Activated naive CD8-positive, alpha-beta T cell treated with anti-CD3 and anti-CD28 coated beads, Interleukin-2, amount 50 U/mL, for 16 hours (primary cell): ENCODE measurements around the gene CHTF18.

ENCODE experiments used
- DNase-seq: peaks from one replicate; pipeline ENCODE4 v3.0.0-alpha.2; 2020; ENCODE audit warnings: low read depth, low spot score

The CHTF18 gene

DNA sequence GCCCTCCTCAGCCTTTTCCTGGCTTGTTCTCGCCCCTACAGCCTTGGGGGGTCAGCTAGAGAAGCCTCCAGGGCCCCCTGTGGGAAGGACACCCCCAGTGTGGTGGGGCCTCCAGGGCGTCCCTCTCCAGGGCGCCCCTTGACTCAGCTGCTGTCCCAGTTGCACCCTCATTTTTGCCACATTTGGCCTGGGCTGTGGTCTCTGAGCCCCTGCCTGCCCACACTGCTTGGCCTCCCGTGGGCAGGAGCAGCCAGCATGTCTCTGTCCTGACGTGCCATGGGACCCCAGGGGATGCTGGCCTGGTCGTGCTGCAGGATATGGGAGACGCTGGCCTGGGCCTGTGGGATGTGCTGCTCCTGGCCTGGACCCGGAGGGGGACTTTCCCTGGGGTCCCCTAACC lies 5.0 kb downstream of the CHTF18 start:
- no peak for DNase-seq

DNA sequence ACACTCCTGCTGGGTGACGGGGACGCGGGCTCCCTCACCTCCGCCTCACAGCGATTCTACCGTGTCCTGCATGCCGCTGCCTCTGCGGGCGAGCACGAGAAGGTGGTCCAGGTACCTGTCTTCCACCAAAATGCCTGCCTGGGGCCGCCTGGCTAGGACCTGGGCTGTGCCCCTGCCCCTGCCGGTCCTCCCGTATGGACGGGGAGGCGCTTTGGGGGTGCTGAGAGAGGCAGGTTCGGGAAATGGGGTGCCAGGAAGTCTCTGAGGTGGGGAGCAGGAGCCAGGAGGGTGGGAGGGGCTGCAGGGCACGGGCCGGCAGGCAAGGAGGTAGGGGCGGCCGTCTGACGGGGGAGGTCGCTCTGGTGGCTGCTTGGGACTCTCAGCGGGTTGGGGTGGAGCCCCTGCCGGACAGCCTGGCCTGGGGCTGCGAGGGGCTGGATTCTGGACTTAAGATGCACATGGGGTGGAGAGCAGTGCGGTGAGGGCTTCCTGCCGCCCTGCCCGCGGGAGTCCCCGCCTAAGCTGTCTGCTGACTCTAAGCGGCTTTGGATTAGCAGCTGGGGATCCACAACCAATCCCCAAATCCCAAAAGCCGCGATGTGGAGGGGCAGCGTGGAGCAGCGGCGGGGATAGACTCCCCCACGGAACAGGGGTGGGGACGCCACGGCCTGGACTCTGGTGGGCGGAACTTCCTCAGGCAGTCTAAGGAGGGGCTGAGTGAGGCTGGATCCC lies 5.8 kb downstream of the CHTF18 start:
- no peak for DNase-seq

DNA sequence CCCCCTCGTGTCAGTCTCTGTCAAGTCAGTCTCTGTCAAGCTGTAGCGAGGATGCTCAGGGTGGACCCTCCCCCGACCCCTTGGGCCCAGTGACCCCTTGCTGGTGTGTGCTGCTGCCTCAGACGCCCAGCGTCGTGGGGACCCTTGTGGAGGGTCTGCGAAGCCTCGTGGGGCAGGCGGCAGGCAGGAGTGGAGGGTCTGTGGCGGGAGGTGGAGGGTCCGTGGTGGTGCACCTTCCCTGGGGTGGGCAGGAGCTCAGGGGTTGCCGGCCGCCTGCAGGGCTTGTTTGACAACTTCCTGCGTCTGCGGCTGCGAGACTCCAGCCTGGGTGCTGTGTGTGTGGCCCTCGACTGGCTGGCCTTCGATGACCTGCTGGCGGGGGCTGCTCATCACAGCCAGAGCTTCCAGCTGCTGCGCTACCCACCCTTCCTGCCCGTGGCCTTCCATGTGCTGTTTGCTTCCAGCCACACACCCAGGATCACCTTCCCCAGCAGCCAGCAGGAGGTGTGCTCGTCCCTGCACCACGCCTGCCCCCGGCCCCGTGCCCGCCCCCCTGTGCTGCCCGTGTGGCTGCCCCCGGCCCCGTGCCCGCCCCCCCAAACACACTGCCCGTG lies 6.5 kb downstream of the CHTF18 start:
- no peak for DNase-seq

DNA sequence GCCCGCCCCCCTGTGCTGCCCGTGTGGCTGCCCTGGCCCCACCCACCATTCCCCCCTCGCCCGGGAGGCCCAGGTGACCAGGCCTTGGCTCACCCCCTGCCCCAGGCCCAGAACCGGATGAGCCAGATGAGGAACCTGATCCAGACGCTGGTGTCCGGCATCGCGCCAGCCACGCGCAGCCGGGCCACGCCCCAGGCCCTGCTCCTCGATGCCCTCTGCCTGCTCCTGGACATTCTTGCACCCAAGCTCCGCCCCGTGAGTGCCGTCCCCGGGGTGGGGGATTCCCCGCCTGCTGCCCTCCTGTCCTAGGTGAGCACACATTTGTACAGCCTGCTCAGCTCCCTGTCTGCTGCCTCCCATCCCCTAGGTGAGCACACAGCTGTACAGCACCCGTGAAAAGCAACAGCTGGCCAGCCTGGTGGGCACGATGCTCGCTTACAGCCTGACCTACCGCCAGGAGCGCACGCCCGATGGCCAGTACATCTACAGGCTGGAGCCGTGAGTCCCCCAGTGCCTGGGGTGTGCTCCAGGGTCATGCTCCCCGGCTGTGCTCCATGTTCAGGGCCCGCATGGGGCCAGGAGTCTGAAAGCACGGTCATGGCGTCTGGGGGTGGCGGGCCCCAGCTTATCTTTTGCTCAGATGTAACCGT lies 7.3 kb downstream of the CHTF18 start:
- DNase-seq, result no peak

DNA sequence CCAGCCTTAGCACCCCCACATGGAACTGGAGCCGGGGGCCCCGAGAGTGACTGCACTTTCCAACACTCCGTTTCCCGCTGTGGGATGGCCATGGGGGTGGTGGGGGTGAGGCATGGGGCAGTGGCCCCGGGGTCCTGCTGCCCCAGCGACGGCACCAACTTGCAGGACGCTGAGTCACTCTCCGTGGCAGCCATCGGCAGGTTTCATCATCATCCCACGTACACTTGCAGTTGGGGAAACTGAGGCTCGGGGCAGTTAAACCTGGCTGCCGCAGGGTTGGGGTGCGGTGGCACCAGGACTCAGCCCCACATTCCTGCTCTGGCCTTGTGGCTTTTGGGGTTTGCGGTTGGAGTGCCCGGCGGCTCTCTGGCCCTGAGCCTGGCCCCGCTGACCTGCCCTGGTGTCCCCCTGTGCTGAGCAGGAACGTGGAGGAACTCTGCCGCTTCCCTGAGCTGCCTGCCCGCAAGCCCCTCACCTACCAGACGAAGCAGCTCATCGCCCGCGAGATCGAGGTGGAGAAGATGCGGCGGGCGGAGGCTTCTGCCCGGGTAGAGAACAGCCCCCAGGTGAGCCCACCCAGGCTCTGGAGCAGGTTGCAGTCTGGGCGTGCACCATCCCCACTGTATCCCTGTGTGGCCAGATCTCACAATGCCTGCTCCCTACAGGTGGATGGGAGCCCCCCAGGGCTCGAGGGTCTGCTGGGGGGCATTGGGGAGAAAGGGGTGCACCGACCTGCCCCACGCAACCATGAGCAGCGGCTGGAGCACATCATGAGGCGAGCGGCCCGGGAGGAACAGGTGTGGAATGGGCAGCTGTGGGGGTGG lies 8.1 kb downstream of the CHTF18 start:
- DNase-seq, result no peak

DNA sequence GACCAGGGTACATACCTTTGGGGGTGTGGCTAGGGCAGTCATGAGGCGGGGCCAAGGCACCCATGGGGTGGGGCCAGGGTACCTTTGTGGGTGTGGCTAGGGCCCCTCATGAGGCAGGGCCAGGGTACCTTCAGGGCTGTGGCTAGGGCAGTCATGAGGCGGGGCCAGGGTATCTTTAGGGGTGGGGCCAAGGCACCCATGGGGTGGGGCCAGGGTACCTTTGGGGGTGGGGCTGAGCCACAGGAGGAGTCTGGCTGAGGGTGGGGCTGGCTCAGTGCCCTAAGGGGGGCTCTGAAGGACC lies 8.7 kb downstream of the CHTF18 start:
- DNase-seq, result no peak

DNA sequence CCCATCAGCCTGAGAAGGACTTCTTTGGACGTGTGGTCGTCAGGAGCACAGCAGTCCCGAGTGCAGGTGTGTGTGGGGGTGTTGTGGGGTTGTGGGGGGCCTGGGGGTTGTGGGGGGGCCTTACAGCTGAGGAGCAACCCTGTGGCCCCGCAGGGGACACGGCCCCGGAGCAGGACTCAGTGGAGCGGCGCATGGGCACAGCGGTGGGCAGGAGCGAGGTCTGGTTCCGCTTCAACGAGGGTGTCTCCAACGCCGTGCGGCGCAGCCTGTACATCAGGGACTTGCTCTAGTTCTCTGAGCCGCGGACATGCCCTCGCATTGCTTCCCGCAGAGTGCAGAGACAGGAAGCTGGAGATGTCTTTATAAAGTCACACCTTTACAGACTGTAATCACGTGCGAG lies 9.3 kb downstream of the CHTF18 start:
- DNase-seq, result no peak

DNA sequence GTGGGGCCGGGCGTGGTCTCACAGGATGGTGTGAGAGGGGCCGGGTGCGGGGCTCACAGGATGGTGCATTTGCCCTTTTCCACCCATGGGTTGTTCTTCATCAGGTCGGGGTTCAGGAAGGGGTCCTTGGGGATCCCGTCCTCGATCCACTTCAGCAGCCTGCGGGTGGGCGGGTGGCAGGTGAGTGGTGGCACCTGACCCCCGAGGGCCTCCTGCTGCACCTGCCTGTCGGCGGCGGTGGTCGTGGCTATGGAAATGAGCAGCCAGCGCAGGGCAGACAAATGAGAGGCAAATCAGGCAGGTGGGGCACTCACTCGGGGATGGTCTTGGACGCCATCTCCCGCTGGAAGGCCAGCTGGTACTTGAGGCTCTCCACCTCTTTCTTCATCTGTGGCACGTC lies 10.2 kb downstream of the CHTF18 start:
- no peak for DNase-seq

DNA sequence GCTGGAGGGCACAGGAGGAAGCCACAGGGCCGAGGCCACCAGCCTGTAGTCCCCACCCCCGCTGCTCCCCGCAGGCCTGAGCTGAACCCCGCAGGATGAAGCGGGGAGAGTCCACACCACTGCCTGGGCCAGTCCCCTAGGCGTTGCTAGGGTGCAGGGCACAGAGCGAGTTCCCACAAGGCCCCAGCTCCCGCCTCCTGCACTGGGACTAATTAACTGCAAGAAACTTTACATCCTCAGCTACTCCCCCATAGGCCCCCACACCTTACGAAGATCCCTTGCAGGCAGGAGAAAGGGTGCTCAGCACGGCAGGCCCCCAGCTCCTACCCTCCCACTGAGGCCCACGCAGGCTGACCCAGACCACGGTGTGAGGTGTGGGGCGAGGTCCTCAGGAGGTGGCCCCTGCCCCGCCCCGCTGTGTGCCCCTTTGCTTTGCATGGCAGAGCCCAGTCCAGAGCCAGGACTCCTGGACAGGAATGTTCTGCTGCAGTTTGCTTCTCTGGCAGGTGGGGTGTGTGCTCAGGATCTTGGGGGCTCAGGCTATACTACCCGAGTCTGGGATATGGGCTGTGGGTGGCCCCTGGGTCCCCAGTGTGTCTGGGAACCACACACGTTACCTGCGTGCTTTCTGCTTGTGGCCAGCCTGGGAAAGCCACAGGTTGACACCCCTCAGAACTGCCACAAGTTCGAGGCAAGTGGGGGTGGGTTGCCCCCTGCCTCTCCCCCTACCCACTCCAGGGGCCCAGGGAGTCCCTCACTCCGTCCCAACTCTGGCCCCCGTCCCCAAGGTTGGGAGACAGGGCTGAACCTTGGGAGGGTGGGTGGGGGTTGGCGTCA lies 10.9 kb downstream of the CHTF18 start:
- DNase-seq, result no peak

DNA sequence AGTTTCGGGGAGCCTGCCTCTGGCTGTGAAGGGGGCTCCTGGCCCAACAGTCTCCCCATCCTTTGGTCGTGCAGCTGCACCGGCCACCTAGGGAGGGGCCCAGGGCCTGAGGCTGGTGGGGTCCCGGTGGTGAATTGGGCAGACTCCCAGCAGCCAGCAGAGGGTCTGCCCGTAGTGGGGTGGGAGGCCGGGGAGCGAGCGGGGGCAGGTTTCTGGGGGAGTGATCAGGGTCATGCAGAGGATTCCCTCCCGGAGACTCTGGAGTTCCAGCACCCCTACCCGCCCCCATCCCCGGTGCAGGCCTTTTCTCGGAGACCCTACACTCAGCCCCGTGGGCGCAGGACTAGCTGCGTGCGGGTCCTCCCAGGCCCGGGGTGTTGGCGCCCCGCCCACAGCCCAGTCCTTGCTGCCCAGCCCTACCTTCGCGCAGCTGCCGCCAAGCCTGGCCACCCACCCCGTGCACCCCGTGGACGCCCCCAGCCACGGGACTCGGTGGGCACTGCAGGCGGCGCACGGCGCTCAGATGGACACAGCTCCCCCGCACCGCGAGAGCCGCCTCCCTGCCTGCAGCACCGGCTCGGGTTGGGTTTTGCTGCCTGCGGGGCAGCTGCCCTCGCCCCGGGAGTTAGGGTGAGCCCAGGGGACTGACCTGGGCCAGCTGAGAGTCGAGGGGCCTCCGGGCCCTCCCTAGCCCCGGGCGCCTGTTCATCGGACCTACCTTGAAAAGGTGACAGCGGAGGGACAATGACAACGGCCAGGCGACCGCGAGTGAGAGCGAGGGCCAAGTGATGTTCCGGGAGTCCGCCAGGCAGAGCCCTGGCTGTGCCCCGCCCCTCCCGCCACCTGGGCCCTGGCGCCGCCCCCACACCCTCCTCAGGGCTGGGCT lies 11.8 kb downstream of the CHTF18 start, which contains the start of gene GNG13:
TSS of gene GNG13 (minus strand) at position 787 of the 886 bp plus-strand sequence. CDS start 1,657 bp downstream, outside the sequence.
- DNase-seq, result no peak

DNA sequence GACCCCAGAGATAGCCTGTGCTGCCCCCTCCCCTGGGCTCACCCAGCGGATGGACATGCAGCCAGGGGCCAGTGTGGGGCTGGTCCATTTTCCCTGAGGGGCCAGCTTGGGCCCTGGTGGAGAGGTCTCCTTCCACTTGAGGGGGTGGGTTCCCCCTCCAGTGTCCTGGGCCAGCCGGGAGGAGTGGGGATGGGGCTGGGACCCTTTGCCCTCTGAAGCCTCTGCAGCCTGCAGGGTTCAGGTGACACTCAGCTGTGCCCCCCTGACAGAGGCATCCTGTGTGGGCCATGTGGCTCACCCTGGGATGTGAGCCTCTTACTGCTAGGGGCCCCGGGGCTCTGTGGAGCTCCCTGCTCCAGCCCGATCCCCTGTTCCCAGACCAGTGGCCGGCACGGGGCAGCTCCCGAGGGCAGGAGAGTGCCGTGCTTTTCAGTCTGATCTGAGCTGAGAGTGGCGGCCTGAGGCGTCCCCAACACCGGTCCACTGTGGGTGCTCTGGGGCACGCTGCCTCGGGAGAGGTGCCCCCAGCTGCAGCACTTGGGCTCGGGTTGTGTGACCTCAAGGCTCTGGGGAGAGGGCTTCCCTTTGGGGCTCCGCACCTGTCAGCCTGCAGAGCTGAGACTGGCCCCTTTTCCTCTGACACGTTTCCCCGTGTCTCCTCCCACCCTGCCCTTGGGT lies 12.6 kb downstream of the CHTF18 start:
- DNase-seq, result no peak

DNA sequence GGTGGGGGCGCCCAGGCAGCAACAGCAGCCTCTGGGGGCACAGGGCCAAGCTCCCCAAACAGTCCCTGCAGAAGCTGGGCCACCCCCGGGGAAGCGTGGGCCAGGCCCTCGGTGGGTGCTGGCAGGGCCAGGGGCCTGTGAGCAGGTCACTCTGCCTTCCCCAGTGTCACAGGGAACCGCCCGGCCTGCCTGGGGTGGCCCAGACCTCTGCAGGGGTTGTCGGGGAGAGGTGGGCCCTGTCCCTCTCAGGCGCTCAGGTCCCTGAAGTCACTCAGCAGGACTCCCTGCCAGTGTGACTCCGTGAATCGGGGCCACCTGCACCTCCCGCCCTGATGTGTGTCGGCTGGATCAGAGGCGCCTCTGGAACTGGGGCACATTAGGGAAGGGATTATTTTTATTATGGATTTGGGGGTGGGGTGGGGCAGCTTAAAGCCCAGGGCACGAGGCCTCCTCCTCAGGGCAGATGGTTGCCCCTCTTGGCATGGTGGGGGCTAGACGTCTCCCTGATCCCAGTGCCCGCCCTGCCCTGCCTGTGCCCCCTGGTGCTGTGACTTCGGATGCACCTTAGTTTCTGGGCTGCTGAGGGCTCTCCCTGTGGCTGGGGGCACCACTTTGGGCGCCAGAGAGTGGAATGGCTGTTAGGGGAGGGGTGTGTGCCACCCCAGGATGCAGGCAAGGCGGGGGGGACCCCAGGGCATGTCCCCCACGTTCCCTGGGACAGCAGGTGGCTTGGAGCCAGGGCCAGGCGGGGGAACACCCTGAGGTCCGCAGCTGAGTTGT lies 13.4 kb downstream of the CHTF18 start:
- no peak for DNase-seq

DNA sequence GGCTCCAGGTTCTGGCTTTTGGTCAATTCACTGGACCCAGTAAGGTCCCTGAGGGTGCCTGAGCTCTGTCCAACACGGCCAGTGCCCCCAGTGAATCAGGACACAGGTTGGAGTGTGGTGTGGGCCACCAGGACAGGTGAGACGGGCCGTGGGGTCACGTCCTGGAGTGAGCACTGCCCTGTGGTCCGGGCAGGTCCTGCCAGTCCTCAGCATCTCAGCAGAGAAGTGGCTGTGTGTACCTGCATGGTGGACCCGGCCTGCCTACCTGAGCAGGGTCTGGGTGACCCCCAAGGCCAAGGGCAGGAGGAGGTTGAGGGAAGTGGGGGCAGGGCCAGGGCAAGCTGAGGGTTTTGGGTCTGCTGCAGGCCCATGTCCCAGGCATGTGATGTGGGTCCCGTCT lies 14.0 kb downstream of the CHTF18 start:
- no peak for DNase-seq

DNA sequence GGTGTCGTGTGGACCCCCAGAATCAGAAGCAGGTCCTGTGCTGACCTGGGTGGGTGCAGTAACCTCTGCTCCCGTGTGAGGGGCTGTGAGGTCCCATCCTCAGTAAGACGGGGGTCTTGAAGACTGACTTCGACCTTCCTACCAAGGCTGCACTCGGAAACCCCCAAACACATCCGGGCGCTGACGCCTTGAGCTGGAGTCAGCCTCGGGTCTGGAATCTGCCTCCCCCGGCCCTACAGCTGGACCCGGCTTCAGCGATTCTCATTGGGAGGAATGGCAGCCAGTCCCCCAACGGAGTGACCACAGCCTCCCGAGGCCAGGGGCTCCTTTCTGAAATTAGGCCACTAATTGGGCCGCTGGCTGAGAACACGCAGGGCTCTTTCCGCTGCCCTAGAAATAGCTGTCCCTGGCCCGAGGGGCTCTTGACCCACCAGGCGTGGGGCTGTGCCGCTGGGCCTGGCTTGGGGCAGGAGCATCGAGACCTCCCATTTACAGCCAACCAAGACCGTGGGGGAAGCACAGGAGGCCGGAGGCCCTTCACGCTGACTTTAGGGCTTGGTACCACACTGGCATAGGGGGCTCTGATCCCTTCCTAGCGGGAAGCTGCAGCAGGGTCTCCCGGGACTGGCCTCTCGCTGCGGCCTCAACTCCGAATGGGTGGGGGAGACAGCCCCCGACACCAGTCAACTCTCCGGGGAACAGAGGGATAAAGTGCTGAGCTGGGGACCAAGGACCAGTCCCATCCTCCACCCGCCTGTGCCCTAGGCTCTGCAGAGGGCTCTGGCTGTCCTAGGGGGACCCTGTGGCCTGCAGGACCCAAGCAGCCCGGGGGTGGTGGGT lies 14.7 kb downstream of the CHTF18 start:
- DNase-seq, result no peak

DNA sequence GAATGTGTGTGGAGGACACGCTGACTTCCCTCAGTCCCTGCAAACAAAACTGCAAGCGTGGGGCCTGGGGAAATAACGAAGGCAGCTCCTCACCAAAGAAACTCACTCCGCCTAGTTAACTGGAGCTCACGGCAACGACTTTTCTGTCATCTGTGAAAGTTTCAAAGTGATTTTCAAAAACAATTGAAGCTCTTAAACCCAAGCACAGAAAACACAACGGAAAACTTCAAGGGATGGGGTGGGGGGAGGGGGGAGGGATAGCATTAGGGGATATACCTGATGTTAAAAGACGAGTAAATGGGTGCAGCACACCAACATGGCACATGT lies 15.3 kb downstream of the CHTF18 start:
- DNase-seq, result no peak

DNA sequence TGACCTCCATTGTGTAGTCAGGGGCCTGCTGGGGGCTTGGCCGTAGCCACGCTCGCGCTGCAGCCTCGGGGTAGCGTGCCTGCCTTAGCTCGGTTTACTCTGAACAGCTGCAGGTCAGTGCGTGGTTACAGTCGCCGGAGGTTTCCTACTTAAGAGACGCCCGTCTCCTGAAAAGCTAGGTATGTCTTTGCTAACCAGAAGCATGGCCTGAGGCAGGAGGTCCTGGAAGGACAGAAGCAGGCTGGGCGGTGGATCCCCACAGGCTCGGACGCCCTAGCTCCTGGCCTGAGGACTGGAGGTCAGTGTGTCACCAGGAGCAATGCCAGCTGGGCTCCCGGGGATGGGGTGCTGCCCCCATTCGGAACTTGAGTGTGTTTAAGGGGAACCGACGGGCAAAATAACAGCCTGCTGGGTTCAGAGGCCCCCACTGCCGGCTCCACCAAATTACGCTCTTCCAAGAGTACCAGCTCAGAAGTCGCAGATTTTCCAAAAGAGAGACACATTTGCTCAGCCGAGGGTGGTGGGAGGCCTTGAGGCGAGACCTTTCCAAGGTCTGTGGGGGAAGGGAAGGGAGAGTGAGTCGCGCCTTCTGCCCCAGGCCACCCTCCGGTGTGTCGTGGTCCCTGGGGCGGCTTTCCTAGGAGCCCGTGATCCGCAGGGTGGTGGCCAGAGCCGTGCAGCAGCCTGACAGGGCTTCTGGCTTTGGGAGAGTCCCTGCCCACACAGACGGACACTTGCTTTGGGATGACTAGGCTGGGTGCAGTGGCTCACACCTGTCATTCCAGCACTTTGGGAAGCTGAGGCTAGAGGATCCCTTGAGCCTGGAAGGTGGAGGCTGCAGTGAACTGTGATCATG lies 16.0 kb downstream of the CHTF18 start:
- DNase-seq, result no peak

DNA sequence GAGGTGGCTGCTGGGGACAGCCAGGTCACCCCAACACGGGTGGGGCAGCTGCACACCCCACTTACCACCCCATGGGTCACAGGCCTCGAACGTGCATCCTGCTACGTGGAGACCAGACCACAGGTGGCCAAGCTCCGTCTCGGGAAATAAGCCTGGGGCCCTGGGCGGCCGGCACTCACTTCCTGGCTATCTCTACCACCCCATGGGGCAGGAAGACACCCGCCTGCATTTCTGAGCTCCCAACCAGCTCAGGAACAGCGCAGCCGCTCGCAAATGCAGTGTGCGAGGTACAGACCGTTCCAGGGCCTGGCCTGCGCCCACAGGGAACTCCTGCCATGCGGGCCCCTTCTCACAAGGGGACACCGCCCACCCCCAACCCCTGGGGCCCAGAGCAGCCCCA lies 17.1 kb downstream of the CHTF18 start:
- DNase-seq, result no peak
